Transverse colon (tissue), 4 donors: ENCODE results near the gene FMOD.

Experiments used
- CTCF ChIP-seq, 5 experiments: fragments of 200-600 bp in 3 of 5; fragments of 450-650 bp in 2 of 5; sonication (generic) in 3 of 5; IDR thresholded peaks; 1 replicate in 2 of 5; 2 replicates in 3 of 5; pipeline ENCODE4 v1.5.1; 2016 to 2017; ENCODE audit warnings: antibody characterized with exemption in 5 of 5, inconsistent platforms in 3 of 5, mild to moderate bottlenecking in 2 of 5, moderate library complexity in 1 of 5
- POLR2AphosphoS5 ChIP-seq, 3 donors: sonication (generic); formaldehyde crosslinking; IDR thresholded peaks; one replicate each; pipeline ENCODE4 v1.6.1; 2016; ENCODE audit warnings: antibody characterized with exemption in 3 of 3

- TF ChIP-seq CTCF (IDR thresholded peaks at IDR 0.05) (no peak), POLR2AphosphoS5 (IDR thresholded peaks at IDR 0.05) (no peak)
Measured at GRCh38 chr1:203395751-203396150, 44.8 kb upstream of the FMOD start.
